Glomerular visceral epithelial cell (primary cell): ENCODE data around the gene LRP5.
"Not testable (repeated sequence)": the region's sequence is repeated elsewhere in the genome, so short reads cannot be mapped to it uniquely, and the experiment has no call there.

ENCODE experiments used
- DNase-seq: peaks from one replicate; pipeline ENCODE4 v3.0.0-alpha.2; 2016; ENCODE audit errors: extremely low spot score

LRP5 gene

GRCh38 chr11:68444566-68444965, 132.2 kb downstream of the LRP5 start:
- no peak for DNase-seq

GRCh38 chr11:68445531-68446035, 133.2 kb downstream of the LRP5 start:
- DNase-seq = no peak

GRCh38 chr11:68446046-68446725, 133.8 kb downstream of the LRP5 start:
- no peak for DNase-seq

- DNase-seq = peak; percentile 72
Measured at GRCh38 chr11:68447015-68447801, 134.8 kb downstream of the LRP5 start.

- not testable (repeated sequence) for DNase-seq
Measured at GRCh38 chr11:68447914-68448313, 135.5 kb downstream of the LRP5 start.

- no peak for DNase-seq
Measured at GRCh38 chr11:68448604-68449011, 136.2 kb downstream of the LRP5 start.

- no peak for DNase-seq
Measured at GRCh38 chr11:68449951-68450350, 137.6 kb downstream of the LRP5 start.

GRCh38 chr11:68450711-68451110, 138.3 kb downstream of the LRP5 start:
- no peak for DNase-seq

GRCh38 chr11:68454767-68455166, 142.4 kb downstream of the LRP5 start:
- no peak for DNase-seq

GRCh38 chr11:68455485-68455884, 143.1 kb downstream of the LRP5 start:
- no peak for DNase-seq

- DNase-seq = no peak
Measured at GRCh38 chr11:68457216-68457897, 145.0 kb downstream of the LRP5 start.

GRCh38 chr11:68457898-68458249, 145.5 kb downstream of the LRP5 start:
- DNase-seq = no peak

GRCh38 chr11:68458340-68458739, 145.9 kb downstream of the LRP5 start:
- DNase-seq = not testable (repeated sequence)

GRCh38 chr11:68459886-68460740, 147.7 kb downstream of the LRP5 start:
- peak; percentile 98 for DNase-seq

- DNase-seq = peak; percentile 40
Measured at GRCh38 chr11:68460741-68461574, 148.6 kb downstream of the LRP5 start, which contains the start of gene PPP6R3. PPP6R3 (plus strand) TSS chr11:68460752; CDS start chr11:68537665, 76,913 bp downstream.

- no peak for DNase-seq
Measured at GRCh38 chr11:68461575-68461917, 149.2 kb downstream of the LRP5 start.

- no peak for DNase-seq
Measured at GRCh38 chr11:68463714-68464113, 151.3 kb downstream of the LRP5 start.

GRCh38 chr11:68467201-68467834, 154.9 kb downstream of the LRP5 start:
- DNase-seq = no peak

- DNase-seq = no peak
Measured at GRCh38 chr11:68468217-68468828, 155.9 kb downstream of the LRP5 start.

GRCh38 chr11:68469122-68469521, 156.7 kb downstream of the LRP5 start:
- DNase-seq = no peak
